Measurements from ENCODE around the gene GAK.
"Not testable (repeated sequence)": the region's sequence is repeated elsewhere in the genome, so short reads cannot be mapped to it uniquely, and the experiment has no call there.

GAK gene

GRCh38 chr4:808860-809570 lies 123.1 kb downstream of the GAK start:
- no peak for DNase-seq (ENCODE audit: low spot score)
- in situ Hi-C loops (cut with MboI; ENCODE audit: low pct_unique_long_range_greater_than_20kb, low sequenced_read_pairs, unreplicated experiment): no loop called here
- no peak for TF ChIP-seq CTCF (IDR thresholded peaks at IDR 0.05; ENCODE audit: extremely low read depth, insufficient read depth, missing control alignments)

GRCh38 chr4:807792-808191 lies 124.3 kb downstream of the GAK start:
- no peak for DNase-seq (ENCODE audit: low spot score)
- TF ChIP-seq CTCF (IDR thresholded peaks at IDR 0.05; ENCODE audit: extremely low read depth, insufficient read depth, missing control alignments): no peak
- in situ Hi-C loops (cut with MboI; ENCODE audit: low pct_unique_long_range_greater_than_20kb, low sequenced_read_pairs, unreplicated experiment): no loop called here

GRCh38 chr4:806979-807378 lies 125.1 kb downstream of the GAK start:
- in situ Hi-C loops (cut with MboI; ENCODE audit: low pct_unique_long_range_greater_than_20kb, low sequenced_read_pairs, unreplicated experiment): not testable (repeated sequence)

GRCh38 chr4:804804-805203 lies 127.3 kb downstream of the GAK start:
- no peak for TF ChIP-seq CTCF (IDR thresholded peaks at IDR 0.05; ENCODE audit: extremely low read depth, insufficient read depth, missing control alignments)
- in situ Hi-C loops (cut with MboI; ENCODE audit: low pct_unique_long_range_greater_than_20kb, low sequenced_read_pairs, unreplicated experiment): no loop called here
- DNase-seq (ENCODE audit: low spot score): no peak

More at GRCh38 chr4:806979-807378, 125.1 kb downstream of the GAK start:
- not testable (repeated sequence) for DNase-seq (ENCODE audit: low spot score)

GRCh38 chr4:803884-804283 lies 128.2 kb downstream of the GAK start:
- DNase-seq (ENCODE audit: low spot score): no peak
- in situ Hi-C loops (cut with MboI; ENCODE audit: low pct_unique_long_range_greater_than_20kb, low sequenced_read_pairs, unreplicated experiment): no loop called here
- no peak for TF ChIP-seq CTCF (IDR thresholded peaks at IDR 0.05; ENCODE audit: extremely low read depth, insufficient read depth, missing control alignments)

GRCh38 chr4:801436-802124 lies 130.5 kb downstream of the GAK start:
- no peak for DNase-seq (ENCODE audit: low spot score)
- TF ChIP-seq CTCF (IDR thresholded peaks at IDR 0.05; ENCODE audit: extremely low read depth, insufficient read depth, missing control alignments): no peak
- in situ Hi-C loops (cut with MboI; ENCODE audit: low pct_unique_long_range_greater_than_20kb, low sequenced_read_pairs, unreplicated experiment): no loop called here

Measured in GM13977 (cell line).